ENCODE results near the gene CMSS1.

DNA sequence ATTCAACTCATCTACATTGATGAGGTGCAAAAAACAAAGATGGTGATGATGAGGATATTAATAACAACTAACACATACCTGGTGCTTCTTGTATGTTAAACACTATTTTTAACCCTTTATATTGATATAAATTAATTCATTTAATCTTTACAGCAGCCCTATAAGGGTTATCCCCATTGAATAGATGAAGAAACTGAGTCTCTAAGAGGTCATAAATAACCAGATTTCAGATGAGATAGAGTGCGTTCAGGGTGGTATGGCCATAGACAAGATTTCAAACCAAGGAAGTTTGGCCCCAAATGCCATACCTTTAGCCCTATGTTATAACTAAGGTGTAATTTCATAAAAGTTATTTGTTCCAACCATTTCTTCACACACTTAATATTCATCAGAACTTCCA lies 82.6 kb downstream of the CMSS1 start:
- no peak for TF ChIP-seq EZH2 (optimal IDR thresholded peaks at IDR 0.05; ENCODE audit: low read depth, low read length)
- TF ChIP-seq, protein P1, sequence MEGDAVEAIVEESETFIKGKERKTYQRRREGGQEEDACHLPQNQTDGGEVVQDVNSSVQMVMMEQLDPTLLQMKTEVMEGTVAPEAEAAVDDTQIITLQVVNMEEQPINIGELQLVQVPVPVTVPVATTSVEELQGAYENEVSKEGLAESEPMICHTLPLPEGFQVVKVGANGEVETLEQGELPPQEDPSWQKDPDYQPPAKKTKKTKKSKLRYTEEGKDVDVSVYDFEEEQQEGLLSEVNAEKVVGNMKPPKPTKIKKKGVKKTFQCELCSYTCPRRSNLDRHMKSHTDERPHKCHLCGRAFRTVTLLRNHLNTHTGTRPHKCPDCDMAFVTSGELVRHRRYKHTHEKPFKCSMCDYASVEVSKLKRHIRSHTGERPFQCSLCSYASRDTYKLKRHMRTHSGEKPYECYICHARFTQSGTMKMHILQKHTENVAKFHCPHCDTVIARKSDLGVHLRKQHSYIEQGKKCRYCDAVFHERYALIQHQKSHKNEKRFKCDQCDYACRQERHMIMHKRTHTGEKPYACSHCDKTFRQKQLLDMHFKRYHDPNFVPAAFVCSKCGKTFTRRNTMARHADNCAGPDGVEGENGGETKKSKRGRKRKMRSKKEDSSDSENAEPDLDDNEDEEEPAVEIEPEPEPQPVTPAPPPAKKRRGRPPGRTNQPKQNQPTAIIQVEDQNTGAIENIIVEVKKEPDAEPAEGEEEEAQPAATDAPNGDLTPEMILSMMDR (IDR thresholded peaks at IDR 0.05; ENCODE audit: low read length): no peak

All from MM.1S (cell line).